Measurements from ENCODE around the gene MOCOS. TPM values are rescaled to one million over a fixed set of nuclear protein-coding genes. Genes with fewer than 3 reads are reported as not detected.

MOCOS gene
- total and polyA plus RNA-seq, 2 of the 13 experiments (the other 11 are each of a cell fraction or from before 2014, with no cell fraction given) = 7.7 to 15.4 TPM

DNA sequence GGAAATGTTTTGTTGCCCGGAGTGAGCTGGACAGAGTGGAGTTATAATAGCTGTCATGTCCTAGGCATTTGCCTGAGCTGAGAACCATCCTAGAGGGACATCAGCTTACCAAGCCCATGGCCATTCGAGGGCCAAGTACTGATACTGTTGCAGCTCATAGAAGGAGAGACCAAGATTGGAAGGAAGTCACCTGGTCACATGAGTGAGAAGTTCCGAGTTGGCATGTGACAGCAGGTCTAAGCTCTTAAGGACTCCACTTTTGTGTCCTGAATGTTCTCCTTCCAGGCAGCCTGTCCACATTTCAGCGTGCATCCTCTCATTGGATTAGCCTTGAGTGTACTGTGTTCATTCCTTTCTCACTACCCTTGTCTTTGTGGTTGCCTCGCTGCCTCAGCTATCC lies 114.6 kb downstream of the MOCOS start (continued):
- TF ChIP-seq, protein P1, sequence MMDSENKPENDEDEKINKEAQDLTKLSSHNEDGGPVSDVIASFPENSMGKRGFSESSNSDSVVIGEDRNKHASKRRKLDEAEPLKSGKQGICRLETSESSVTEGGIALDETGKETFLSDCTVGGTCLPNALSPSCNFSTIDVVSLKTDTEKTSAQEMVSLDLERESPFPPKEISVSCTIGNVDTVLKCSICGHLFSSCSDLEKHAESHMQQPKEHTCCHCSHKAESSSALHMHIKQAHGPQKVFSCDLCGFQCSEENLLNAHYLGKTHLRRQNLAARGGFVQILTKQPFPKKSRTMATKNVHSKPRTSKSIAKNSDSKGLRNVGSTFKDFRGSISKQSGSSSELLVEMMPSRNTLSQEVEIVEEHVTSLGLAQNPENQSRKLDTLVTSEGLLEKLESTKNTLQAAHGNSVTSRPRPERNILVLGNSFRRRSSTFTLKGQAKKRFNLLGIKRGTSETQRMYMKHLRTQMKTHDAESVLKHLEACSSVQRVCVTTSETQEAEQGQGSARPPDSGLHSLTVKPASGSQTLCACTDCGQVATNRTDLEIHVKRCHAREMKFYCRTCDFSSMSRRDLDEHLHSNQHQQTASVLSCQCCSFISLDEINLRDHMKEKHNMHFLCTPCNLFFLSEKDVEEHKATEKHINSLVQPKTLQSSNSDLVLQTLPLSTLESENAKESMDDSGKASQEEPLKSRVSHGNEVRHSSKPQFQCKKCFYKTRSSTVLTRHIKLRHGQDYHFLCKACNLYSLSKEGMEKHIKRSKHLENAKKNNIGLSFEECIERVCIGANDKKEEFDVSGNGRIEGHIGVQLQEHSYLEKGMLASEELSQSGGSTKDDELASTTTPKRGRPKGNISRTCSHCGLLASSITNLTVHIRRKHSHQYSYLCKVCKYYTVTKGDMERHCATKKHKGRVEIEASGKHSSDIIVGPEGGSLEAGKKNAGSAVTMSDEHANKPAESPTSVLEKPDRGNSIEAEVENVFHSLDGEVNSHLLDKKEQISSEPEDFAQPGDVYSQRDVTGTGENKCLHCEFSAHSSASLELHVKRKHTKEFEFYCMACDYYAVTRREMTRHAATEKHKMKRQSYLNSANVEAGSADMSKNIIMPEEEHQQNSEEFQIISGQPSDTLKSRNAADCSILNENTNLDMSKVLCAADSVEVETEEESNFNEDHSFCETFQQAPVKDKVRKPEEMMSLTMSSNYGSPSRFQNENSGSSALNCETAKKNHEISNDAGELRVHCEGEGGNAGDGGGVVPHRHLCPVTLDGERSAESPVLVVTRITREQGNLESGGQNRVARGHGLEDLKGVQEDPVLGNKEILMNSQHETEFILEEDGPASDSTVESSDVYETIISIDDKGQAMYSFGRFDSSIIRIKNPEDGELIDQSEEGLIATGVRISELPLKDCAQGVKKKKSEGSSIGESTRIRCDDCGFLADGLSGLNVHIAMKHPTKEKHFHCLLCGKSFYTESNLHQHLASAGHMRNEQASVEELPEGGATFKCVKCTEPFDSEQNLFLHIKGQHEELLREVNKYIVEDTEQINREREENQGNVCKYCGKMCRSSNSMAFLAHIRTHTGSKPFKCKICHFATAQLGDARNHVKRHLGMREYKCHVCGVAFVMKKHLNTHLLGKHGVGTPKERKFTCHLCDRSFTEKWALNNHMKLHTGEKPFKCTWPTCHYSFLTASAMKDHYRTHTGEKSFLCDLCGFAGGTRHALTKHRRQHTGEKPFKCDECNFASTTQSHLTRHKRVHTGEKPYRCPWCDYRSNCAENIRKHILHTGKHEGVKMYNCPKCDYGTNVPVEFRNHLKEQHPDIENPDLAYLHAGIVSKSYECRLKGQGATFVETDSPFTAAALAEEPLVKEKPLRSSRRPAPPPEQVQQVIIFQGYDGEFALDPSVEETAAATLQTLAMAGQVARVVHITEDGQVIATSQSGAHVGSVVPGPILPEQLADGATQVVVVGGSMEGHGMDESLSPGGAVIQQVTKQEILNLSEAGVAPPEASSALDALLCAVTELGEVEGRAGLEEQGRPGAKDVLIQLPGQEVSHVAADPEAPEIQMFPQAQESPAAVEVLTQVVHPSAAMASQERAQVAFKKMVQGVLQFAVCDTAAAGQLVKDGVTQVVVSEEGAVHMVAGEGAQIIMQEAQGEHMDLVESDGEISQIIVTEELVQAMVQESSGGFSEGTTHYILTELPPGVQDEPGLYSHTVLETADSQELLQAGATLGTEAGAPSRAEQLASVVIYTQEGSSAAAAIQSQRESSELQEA (CRISPR knock-in tag; IDR thresholded peaks at IDR 0.05; ENCODE audit: not compliant biosample characterization) = no peak
- TF ChIP-seq RXRB (CRISPR knock-in tag; IDR thresholded peaks at IDR 0.05; ENCODE audit: borderline replicate concordance) (no peak), ZNF274 (CRISPR knock-in tag; IDR thresholded peaks at IDR 0.05) (no peak), FOXA3 (CRISPR knock-in tag; IDR thresholded peaks at IDR 0.05) (no peak), MED8 (CRISPR knock-in tag; IDR thresholded peaks at IDR 0.05; ENCODE audit: insufficient replicate concordance) (no peak), HNRNPLL (IDR thresholded peaks at IDR 0.05; ENCODE audit: low read depth, low read length, poor library complexity, severe bottlenecking) (no peak), ZFP82 (CRISPR knock-in tag; IDR thresholded peaks at IDR 0.05; ENCODE audit: borderline replicate concordance) (no peak), ZNF678 (CRISPR knock-in tag; IDR thresholded peaks at IDR 0.05) (no peak), ZNF160 (CRISPR knock-in tag; IDR thresholded peaks at IDR 0.05) (no peak), ZNF572 (CRISPR knock-in tag; IDR thresholded peaks at IDR 0.05) (no peak), PPARG (CRISPR knock-in tag; conservative IDR thresholded peaks at IDR 0.05) (no peak), ZNF44 (CRISPR knock-in tag; IDR thresholded peaks at IDR 0.05) (no peak), REST (IDR thresholded peaks at IDR 0.05; ENCODE audit: borderline replicate concordance in 1 of 2, low read depth in 1 of 2, low read length in 2 of 2) (no peak)
- TF ChIP-seq, protein P2, sequence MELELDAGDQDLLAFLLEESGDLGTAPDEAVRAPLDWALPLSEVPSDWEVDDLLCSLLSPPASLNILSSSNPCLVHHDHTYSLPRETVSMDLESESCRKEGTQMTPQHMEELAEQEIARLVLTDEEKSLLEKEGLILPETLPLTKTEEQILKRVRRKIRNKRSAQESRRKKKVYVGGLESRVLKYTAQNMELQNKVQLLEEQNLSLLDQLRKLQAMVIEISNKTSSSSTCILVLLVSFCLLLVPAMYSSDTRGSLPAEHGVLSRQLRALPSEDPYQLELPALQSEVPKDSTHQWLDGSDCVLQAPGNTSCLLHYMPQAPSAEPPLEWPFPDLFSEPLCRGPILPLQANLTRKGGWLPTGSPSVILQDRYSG (CRISPR knock-in tag; IDR thresholded peaks at IDR 0.05) = no peak
